ENCODE data around the gene CASP7.

- no peak for TF ChIP-seq CTCF (IDR thresholded peaks at IDR 0.05)
- TF ChIP-seq POLR2AphosphoS5 (IDR thresholded peaks at IDR 0.05; ENCODE audit: low read depth, low read length): no peak
- TF ChIP-seq TCF7L2 (IDR thresholded peaks at IDR 0.05; ENCODE audit: low read depth, low read length): no peak
- TF ChIP-seq REST (IDR thresholded peaks at IDR 0.05; ENCODE audit: insufficient read depth in 1 of 2, low read depth in 2 of 2, low read length in 1 of 2): no peak
Observed at GRCh38 chr10:113754768-113755167, 75.1 kb downstream of the CASP7 start.

Data from Panc1 (cell line).